RCC 7860 (cell line): Measurements from ENCODE around the gene AP4M1.

ENCODE experiments used
- DNase-seq: peaks from one replicate; pipeline ENCODE4 v3.0.0-alpha.2; 2015; ENCODE audit warnings: low spot score
- FAIRE-seq: peaks from 2 replicates; lab custom pipeline; 2012; peaks lifted over from hg19 to GRCh38; lab: Jason Lieb, UNC

The AP4M1 gene

GRCh38 chr7:100082978-100083377 lies 18.5 kb upstream of the AP4M1 start:
- FAIRE-seq (no peak), DNase-seq (no peak)

DNA sequence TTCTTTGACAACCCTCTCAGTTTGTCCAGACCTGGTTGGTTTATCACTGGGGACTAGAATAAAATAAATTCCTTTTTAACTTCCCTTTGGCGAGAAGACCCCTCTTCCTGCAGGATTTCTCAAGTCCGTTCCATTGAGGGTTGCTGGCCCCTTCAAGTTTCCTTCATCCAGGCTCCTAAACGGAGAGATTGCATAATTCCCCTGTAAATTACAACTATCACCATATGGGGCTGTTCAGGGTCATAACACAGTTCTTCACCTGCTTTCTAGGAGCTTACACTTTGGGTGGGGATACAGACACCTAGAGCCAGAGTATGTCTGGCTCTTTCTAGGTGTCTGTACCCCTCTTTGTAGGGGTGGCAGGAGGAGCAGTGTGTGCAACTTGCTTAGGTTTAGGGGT lies 15.9 kb upstream of the AP4M1 start:
- no peak for FAIRE-seq

GRCh38 chr7:100087055-100087750 lies 14.2 kb upstream of the AP4M1 start:
- FAIRE-seq (peak; percentile 76), DNase-seq (peak; percentile 98)

More for the DNA sequence above, 15.9 kb upstream of the AP4M1 start:
- DNase-seq = no peak

DNA sequence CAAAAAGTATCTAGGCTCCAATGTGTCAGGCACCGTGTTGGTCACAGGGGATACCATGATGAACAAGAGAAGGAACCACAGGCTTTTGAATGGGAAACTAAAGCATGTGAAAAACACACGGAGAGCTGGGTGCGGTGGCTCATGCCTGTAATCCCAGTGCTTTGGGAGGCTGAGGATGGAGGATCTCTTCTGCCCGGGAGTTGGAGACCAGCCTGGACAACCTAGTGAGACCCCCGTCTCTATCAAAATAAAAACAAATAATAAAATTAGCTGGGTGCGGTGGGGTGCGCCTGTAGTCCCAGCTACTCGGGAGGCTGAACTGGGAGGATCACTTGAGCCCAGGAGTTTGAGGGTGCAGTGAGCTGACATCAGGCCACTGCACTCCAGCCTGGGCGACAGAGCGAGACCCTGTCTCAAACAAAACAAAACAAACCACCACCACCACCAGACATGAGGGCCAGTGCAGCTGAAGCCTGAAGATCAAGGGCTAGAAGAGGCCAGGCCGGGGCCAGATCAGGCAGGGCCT lies 13.3 kb upstream of the AP4M1 start:
- FAIRE-seq = no peak
- no peak for DNase-seq

DNA sequence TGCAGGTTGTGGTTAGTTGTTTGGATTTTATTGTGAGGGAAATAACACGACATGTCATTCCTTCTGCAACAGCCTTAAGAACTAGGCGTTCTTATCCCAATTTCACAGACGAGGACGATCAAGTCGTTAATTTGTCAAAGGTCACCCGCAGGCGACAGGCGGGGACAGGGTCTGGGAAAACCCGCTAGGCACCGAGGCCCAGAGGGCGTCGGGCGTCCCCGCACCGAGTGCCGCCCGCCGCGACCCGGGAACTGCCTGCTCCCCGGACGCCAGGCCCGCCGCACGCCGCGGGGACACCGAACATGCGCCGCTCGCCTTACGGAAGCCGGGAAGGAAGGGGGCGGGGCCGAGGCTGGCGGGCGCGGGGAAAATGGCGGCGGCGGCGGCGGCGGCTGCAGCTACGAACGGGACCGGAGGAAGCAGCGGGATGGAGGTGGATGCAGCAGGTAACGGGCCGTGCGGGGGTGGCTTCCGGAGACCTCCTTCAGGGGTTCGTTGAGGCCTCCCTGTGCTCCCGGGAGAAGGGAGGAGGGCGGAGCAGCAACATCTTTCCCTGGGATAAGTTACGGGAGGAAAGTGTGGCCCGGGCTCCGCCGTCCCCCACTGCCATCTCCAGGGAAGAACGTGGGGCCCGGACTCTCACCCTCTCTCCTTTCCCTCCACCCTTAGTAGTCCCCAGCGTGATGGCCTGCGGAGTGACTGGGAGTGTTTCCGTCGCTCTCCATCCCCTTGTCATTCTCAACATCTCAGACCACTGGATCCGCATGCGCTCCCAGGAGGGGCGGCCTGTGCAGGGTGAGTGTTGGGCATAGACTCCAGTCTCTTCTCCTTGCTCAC lies 12.6 kb upstream of the AP4M1 start, which contains the start of gene COPS6:
TSS of gene COPS6 (plus strand) at position 349 of the 837 bp plus-strand sequence. CDS start at position 371, 22 bp downstream.
- FAIRE-seq (no peak), DNase-seq (peak; percentile 56)

DNA sequence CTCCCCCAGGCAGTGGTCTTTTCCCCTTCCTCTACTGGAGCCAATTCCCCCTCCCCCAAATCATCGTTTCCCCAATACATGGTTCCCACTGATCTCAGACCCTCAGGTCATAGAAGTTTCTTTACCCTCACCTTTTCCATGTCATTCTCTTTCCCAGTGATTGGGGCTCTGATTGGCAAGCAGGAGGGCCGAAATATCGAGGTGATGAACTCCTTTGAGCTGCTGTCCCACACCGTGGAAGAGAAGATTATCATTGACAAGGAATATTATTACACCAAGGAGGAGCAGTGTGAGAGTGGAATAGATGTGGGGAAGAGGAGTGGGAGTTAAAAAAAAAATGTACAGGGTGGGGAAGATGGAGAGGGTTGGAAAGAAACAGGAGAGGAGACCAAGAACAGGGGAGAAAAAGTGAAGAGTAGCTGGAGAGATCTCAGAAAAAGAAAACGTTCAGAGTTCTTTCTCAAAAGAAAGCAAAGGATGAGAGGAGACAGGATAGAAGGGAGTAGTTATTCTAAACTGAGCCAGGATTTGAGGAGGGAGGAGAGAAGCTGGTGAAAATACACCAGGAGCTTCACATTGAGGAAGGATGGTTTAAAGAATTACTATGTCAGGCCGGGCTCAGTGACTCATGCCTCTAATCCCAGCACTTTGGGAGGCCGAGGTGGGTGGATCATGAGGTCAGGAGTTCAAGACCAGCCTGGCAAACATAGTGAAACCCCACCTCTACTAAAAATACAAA lies 11.8 kb upstream of the AP4M1 start:
- peak; percentile 24 for FAIRE-seq
- DNase-seq = peak; percentile 54

- no peak for FAIRE-seq
- peak; percentile 67 for DNase-seq
Measured at GRCh38 chr7:100090527-100091410, 10.7 kb upstream of the AP4M1 start.

DNA sequence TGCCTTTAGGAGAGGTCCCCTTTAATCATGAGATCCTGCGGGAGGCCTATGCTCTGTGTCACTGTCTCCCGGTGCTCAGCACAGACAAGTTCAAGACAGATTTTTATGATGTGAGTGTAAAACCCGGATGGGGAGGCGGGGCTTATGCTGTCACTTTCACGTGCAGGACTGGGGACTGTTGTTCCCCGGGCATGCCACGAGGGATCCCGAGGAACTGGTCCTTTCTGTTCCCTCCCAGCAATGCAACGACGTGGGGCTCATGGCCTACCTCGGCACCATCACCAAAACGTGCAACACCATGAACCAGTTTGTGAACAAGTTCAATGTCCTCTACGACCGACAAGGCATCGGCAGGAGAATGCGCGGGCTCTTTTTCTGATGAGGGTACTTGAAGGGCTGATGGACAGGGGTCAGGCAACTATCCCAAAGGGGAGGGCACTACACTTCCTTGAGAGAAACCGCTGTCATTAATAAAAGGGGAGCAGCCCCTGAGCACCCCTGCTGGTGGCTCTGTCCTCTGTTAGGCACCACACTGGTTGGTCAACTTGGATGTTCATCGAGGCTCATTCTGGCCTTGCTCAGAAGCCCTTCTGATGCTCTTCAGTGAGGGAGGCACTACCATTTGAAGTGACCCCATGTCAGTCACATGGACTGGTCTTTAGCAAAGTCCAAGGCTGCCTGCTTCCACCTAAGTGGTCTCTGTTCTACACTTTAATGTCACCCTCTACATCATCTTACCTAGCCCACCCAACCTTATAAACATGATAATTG lies 9.8 kb upstream of the AP4M1 start:
- peak; percentile 15 for DNase-seq

GRCh38 chr7:100093054-100093453 lies 8.4 kb upstream of the AP4M1 start:
- no peak for DNase-seq
- no peak for FAIRE-seq

More for the DNA sequence above, 9.8 kb upstream of the AP4M1 start:
- FAIRE-seq = no peak

DNA sequence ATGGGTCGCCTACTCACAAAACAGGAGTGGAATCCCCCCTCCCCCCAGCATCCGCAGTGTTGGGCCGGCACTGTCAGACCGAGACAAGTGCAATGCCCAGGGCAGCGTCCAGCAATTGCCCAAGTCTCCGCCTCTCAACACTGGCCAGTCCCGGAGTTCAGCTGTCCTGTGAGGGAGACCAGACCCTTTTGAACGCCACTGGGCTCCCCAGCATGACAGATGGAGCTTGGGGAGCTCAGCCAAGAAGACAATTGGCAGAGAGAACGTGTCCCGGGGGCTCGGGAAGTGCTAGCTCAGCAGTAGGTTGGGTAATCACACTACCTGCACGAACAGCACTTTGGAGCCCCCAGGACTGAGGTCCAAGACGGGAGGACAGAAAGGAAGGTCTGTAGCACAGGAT lies 7.9 kb upstream of the AP4M1 start:
- DNase-seq (no peak), FAIRE-seq (no peak)

DNA sequence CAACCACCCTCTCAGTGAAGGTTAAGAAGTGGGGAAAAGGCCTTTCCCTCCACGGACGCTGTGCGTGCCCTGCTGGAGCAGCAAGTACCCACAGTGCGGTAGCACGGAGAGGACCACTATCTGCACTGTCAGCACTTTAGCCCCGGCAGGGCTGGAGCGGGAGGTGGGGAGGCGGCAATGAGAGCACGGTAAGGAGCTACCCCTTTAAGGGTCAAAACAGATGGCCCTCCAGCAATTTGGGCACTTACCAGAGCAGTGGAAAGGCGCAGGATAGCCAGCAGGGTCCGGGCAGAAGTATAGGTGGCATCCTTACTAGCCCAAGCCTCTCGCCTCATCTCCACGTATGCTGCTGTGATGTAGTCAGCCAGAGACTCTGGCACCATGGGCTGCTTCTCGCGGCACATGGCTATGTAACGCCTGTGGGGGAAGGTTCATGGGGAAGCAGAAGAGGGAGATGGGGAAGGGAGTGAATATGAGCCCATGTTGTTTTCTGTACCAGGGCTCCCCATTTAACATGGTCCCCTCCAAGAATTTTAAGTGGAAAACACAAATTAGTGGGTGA lies 7.4 kb upstream of the AP4M1 start:
- no peak for FAIRE-seq
- no peak for DNase-seq

DNA sequence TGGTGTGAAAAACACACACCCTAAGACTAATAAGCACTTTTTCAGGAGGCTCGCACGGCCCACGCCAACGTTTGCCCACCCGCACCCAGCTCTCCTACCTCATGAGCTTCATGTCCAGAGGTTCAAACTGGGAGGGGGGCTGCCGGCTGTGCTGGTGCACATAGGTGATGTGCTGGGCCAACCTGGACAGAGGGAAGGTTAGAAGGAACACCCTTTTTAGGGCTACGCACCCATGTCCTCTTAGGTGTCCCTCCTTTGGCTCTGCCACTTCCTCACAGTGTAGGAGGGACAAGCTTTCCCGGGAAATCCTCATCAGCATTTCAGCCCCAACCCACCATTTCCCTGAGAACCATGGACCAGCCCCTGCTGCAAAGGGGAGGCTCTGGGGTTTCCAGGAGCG lies 6.2 kb upstream of the AP4M1 start:
- no peak for DNase-seq
- FAIRE-seq = no peak

GRCh38 chr7:100095704-100096103 lies 5.7 kb upstream of the AP4M1 start:
- FAIRE-seq = no peak
- no peak for DNase-seq

GRCh38 chr7:100098913-100099312 lies 2.5 kb upstream of the AP4M1 start:
- DNase-seq (no peak), FAIRE-seq (no peak)

DNA sequence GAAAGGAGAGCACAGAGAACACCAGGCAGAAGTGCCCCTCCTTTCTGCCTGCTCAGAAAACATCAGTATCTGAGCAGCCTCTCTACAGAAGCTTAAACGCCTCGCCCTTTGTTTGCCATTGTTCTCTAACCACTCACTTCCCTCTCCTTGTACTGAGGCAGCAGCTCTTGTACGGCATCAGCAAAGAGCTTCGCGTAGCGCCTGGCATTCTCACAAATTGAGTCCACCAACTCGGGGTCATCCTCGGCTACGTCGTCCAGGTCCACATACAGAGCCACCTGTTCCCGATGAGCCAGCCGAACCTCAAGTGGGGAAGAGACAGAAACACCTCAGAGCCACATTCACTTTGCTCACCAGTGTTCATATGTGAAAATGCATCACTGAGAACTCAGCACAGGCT lies 2.0 kb upstream of the AP4M1 start:
- no peak for DNase-seq
- no peak for FAIRE-seq

DNA sequence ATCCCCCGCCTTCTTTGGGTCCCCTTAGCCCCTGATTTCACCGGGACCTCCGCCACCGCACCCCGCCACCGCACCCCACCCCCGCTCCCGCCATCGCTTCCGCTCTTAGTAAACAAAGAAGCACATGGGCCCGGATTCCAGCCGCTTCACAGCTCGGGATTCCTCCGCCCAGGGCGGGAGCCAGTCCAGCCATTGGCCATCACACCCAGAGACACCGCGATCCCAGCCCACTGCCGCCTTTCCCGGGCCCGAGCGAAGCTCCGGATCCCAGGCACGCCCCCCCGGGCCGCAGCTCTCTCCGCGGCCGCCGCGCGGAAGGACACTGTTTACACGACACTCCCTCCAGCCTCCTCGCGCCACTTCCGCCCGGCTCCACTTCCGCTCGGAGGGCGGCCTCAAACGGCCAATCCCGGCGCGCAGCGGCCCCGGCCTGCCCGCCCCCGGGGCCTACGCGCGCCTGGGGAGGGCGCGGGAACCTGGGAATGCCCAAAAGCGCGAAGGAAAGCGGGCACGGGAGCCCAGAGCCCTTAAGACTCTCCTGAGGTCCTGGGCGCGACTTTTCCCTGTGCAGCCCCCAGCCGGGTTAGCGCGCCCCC lies 925 bp upstream of the AP4M1 start:
- FAIRE-seq (no peak), DNase-seq (peak; percentile 82)

- DNase-seq (peak; percentile 100), FAIRE-seq (peak; percentile 99)
Measured at GRCh38 chr7:100102950-100103840, 1.8 kb downstream of the AP4M1 start.

DNA sequence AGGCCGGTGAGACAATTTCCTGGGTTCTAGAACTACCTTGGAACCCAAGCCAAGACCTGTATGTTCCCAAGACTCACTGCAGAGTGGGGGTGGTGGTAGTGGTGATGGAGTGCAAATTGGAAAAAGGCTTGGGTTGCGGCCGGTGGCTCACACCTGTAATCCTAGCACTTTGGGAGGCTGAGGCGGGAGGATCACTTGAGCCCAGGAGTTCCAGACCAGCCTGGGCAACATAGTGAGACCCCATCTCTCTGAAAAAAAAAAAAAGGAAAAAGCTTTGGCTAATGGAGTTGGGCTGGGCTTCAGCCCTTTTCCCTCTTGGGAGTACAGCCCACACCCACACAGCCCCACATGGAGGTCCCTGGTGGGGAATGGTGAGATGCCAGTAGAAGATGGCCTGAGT lies 4.1 kb downstream of the AP4M1 start:
- FAIRE-seq (no peak), DNase-seq (no peak)
